Tibial nerve (tissue), 4 donors: ENCODE measurements around the gene MYOZ3.

Experiments used
- CTCF ChIP-seq, 5 experiments: fragments of 200-600 bp in 3 of 5; fragments of 450-650 bp in 2 of 5; sonication (generic) in 3 of 5; IDR thresholded peaks; one replicate each; pipeline ENCODE4 v1.5.1; 2016 to 2019; ENCODE audit warnings: antibody characterized with exemption in 5 of 5, mild to moderate bottlenecking in 3 of 5, moderate library complexity in 2 of 5
- EP300 ChIP-seq, 2 donors: sonication (generic); formaldehyde crosslinking; IDR thresholded peaks; one replicate each; pipeline ENCODE4 v1.6.1; 2017; ENCODE audit warnings: antibody characterized with exemption in 2 of 2, mild to moderate bottlenecking in 1 of 2
- POLR2A ChIP-seq, 2 donors: fragments of 450-650 bp; IDR thresholded peaks; one replicate each; pipeline ENCODE4 v1.6.1; 2017; ENCODE audit warnings: antibody characterized with exemption in 2 of 2, mild to moderate bottlenecking in 2 of 2, moderate library complexity in 2 of 2

DNA sequence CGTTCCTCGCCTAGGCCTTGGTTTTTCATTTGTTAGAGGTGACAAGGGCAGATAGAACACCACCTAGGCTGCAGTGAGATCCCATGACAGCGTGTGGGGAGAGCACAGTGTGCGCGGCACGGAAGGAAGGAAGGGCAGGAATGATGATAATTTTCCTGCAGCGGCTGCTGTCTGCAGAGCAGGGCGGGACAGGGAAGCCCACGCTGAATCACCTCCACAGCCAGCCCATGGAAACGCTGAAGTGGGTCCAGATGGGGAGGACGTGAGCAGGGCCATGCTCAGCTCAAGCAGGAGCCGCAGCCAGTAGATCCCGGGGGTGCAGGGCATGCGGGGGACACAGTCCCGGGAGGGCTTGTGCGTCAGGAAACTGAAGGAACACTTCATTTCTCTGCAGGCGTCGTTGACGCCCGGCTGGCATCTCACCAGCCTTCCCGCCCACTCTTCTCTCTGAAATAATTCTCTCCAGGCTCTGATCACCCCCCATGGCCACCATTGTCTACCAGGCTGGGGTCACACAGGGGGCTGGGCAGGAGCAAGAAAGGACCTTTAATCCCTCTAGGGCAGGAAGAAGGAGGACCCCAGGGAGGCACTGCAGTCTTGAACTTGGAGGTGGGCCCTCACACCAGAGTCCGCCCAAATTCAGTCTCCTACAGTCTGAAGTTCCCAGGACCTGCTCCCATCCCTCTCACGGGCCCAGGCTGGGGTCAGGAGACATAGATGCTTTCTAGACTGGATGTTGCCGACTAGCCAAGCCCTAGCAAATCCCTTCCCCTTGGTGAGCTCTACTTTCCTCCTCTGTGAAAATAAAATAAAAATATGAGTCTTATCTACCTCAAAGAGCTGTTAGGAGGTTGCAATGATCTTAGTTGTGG lies 41.5 kb upstream of the MYOZ3 start:
- no peak for TF ChIP-seq CTCF (IDR thresholded peaks at IDR 0.05)
- TF ChIP-seq POLR2A (IDR thresholded peaks at IDR 0.05), result no peak
- peak in 1 of 2 donors; percentile 61 for TF ChIP-seq EP300 (IDR thresholded peaks at IDR 0.05)
